HUDEP-2 (cell line): ENCODE results near the gene ING4.
A peak's percentile ranks its signal among the peaks of the same experiment; 100 is the strongest.

Experiments used
- DNase-seq, 76 experiments: peaks; one replicate each; lab custom pipeline; 2025; ENCODE audit not compliant: unreplicated experiment in 76 of 76; lab: John Stamatoyannopoulos, UW

The ING4 gene

DNA sequence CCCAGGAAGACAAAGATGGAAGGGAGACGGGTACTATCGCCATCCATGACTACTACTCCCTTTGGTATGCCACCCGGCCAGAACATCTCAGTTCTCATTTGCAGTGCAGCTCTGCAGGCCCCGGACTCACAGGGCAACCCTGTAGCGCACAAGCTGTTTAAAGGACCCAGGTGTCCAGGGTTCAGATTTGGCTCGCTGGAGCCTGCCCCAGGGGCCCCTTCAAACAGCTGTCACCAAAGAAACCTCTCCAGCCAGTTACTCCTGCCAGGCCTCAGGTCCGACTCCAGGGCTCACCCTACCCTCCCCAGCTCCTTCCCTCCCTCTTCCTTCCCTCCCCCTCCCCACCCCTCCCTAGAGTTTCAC, 50.3 kb downstream of the ING4 start:
- no peak for DNase-seq

DNA sequence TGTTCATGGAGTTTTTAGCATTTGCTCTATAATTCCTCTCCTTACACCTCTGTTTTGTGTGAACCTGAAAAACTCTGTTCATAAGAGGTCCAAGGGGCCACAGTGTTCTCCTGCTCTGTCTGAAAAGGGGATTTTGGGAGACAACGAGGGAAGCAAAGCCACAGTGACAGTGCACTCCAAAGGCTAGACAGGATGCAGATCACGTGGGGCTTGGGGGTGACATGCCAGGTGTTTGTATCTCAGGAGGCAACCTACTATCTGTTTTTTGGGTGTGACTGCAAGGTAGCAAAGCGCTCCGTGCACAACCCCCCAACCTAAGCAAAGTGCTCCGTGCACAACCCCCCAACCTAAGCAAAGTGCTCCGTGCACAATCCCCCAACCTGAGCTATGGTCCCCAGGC, 50.7 kb downstream of the ING4 start:
- DNase-seq = no peak

DNA sequence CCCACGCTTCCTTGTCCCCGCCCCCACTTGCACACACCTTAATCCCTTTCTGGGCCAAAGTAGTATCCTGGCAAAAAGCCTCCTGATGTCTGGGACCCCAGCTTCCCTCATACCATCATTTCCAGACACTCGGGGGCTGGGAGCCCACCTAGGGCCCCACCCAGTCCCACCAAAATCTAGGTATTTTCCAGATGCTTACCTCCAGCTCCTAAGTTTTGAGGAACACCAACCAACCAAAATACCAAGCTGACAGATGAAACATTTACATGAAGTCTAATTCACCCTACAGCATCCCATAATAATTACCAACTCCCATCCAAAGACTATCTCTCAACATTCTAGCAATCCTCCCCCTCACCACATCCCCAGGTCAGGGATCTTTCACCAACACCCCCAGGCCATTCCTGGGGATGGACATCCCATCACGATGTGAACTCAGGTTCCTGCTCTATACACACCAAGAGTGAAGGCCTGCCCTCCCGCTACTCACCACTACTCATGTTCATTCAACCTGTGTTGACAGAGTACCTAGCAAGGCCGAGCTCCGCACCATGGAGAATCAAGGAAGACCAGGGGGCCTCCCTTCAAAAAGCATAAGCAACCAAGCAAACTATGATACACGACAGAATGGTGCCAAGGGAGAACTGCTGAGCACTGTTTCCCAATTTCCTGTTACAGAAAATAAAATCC, 54.2 kb downstream of the ING4 start:
- DNase-seq = no peak

DNA sequence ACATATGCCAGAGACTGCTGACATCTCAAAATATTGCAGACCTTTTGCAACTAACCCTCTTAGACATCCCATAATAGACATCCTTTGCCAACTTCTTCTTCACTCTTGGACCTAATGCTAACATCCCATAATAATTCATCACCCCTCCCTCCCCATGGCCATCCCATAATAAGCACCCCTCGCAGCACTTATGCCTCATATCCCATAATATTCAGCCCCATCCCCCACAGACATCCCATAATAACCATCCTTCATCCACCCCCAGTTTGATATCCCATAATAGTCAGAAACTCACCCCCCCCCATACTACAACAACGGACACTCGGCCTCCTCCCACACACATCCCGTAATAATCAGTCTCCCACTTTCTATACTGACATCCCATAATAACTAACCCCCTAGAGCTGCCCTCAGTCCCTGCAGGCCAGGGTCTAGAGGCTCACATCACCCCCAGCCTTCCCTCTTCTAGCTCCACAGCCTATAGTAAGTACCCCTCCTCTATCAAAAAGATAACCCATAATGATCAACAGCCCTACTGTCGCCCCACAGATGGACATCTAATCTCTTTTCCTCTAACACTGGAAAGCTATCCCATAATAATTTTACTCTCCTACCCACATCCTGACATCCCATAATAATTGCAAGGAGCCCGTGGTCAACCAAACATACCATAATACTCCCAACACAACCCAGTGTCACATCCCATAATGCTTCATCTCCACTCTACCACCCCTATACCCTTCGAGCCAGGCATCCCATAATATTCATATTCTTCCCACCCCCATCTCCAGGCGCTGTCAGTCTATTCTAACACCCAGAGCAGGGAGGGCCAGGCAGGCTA, 54.9 kb downstream of the ING4 start:
- DNase-seq = peak in 73 of 76 experiments; percentile 28 to 91 (median 69)

DNA sequence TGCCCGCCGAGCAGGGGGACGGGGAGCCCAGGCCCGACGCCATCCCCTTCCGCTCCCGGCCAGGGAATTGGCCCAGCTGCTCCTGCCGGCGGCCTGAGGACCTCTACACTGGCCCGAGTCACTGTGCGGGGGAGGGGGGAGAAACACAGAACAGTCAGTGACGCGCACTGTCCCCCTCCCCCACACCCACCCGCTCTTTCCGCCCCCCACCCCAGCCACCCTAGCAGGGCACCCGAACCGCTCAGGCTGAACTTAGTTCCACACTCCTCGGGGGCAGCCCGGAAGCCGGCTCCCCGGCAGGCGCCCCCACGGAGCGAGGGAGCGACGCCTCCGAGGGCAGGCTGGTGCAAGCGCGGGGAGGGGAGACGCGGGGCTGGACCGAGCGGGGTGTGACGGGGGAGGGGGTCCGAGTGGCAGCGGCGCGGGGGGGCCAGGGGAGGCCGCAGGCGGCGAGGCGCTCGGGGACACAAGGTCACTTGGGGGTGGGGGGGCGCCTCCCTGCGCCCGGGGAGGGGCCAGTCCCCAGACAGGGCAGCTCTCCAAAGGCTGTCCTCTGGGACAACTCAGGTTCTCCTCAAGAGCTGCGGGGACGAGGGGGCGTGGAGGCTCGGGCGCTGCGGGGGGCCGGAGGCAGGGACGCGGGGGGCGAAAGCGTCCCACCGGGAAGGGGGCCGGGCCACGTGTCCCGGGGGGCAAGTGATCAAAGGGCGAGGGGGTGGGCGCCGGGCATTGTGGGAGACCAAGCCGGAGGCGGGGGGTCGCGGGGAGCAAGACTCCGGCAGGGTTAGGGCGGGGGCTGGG, 56.4 kb downstream of the ING4 start:
- peak in 30 of 76 experiments; percentile 3 to 50 (median 24) for DNase-seq

DNA sequence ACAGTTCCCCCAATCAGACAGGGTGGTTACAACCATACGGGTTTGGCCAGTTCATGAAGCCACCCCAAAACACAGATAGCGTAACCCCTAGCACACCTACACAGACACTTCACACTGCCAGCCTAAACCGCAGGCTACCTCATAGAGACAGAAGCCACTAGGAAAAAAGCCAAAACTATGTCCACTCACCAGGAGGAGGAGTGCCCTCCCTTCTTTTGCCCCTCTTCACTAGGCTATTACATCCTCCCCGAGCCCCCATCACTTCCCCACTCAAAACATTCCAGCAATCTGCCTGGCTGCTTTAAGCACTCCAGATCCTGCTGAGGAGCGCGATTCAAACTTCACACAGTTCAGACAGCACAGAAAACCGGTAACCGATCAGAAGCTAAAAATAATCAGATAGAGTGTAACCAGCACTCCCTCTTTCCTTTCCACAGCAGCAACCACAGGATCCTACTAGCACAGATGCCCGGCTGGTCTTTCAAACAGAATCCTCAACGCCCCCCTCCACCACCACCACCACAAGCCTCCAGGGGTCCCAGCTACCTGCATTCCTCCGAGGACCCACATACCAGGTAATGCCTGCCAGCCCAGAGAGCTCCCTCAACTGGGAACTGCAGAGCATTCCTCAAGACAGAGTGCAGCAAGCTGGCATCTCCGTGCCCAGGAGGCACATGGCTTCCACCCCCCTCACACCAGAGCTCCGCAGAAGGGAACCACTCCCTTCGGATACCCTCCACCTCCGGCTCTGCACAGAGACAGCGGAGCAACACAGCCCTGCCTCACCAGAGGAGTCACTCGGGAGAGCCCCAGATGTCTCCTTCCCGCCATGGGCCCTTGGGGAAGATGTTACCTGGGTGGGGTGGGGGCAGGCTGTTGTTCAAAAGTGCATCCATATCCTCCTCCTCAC, 57.2 kb downstream of the ING4 start:
- DNase-seq = peak in 58 of 76 experiments; percentile 10 to 72 (median 34)

DNA sequence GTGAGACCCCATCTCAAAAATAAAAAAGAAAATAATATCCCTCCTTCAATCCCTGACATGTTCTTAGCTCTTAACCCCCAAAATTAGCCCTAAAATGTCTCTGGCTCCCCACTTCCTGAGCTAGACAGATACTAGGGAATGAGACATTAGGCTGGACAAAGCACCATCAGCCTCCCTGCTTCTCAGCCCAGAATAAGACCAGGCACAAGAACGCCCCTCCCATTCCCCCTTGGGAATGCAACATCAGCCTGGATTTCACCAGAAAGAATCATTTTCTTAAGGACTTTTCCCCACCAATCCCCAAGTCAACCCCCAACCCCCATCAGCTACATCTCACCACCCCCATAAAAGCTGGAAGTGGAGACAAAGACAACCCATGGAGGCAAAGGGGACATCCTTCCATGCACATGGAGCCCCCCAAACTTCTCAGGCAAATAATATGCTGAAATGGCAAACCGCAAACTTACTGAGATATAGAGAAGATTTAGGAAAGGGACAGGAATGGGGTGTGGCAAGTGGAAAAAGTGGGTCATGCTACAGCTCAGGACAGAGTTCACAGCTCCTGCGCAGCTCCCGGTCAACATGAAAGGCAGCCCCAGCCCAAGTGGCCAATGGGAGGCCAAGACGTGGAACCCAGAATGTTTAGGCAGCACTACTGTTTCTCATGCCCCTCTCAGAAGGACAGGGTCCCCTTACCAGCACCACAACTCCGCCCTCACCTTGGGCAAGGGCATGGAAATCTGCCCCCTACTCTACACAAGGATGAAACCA, 58.5 kb downstream of the ING4 start:
- DNase-seq = peak in 3 of 76 experiments; percentile 7 to 34 (median 21)

DNA sequence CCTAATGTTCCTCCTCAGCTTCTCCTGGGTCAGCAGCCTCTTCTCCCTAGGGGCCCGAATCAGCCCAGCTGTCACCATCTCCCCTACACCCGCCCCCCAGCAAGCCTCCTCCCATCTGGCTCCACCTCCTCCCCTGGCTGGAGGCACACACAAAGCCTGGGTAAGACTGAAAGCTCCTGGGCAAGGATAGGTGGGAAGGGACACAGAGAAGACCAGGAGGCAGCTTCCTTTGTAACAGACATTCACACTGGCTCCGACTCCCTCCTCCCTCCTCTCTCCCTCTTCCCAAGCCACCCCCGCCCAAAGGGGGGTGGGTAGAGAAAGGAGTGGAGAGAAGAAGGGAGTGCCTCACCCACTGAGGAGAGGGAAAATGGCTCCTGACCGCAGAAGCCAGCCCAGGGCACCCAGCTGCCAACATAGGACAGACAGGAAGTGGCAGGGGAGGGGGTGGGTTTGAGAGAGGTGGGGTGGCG, 59.8 kb downstream of the ING4 start:
- DNase-seq = peak in 3 of 76 experiments; percentile 4 to 9 (median 6)

DNA sequence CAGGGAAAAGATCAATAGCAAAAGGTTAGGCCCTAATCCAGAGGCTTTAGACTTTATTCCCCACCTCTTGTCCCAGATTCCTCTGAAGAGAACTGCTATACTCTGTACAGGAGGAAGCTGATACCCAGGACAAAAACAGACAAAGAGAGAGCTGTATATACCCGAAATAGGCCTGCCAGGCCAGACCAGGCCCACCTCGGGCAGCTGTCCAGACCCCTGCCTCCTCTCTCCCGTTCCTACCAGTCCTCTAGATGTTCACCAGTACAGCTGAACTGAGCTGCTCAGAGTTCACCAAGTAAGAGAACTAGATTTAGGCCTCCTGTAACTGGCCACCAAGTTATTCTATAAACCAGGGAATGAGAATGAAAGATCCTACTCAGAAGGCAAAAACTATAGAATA, 60.4 kb downstream of the ING4 start:
- no peak for DNase-seq
